NCI-H2107 treated with DMSO at 0.1 percent for 48 hours (cell line): ENCODE measurements around the gene PACS2.

ENCODE experiments used
- DNase-seq: peaks from one replicate; lab custom pipeline; 2025; ENCODE audit not compliant: unreplicated experiment; lab: John Stamatoyannopoulos, UW

PACS2 gene

GRCh38 chr14:105436891-105437722 lies 122.6 kb downstream of the PACS2 start:
- no peak for DNase-seq

- DNase-seq, result no peak
These were observed 123.4 kb downstream of the PACS2 start for GRCh38 chr14:105437723-105438500.

DNA sequence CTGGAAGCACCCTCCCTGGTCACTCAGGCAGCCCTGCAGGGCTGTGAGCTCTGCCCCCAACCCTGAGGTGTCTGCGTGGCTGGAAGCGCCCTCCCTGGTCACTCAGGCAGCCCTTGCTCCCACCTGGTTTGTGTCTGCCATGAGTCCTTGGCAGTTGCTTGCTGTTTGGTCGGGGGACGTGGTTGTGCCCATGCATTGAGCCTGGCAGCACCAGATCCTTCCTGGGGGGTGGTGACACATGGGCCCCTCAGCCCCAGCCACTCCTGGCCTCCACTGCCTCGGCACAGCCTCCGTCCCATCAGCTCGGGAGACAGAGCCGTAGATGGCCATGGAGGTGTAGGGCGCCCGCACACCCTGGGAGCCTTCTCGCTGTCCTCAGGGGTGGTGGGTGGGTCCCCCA lies 124.6 kb downstream of the PACS2 start:
- DNase-seq, result no peak

DNA sequence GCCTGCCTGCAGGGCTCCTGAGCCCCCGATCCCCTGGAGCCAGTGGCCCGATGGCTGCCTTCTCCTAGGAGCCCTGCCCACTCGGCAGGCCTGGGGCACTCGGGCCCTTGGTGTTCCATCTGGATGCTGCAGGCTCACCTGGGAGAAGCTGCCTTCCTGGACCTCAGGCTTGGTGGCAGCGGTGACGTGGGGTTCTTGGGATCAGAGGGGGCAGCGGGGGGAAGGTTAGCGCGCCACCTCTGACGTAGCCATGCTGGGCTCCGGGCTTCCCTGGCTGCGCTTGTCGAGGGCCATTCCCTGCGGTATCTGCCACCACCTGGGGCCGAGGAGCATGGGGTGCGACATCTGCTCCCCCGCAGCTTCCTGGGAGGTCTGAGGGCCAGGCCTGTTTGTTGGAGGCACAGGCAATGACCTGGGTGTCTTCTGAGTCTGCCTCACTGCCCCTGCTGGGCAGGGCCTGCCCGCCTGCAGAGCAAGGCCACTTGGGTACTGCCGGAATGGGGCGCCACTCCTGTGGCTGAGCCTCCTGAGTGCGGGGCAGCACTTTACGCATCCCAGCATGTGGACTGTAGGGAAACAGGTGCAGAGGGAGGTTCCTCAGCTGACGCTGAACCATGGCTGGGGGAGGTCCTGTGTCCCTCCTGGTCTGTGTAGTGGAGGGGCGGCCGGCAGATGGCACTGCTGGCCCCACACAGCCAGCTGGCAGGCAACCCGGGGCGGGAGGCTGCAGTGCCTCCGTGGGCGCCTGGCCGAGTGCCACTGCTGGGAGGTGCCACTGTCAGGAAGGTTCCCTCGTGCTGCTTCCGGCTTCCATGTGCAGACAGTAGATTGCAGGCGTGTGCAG lies 125.4 kb downstream of the PACS2 start:
- DNase-seq, result no peak

GRCh38 chr14:105440554-105440900 lies 126.0 kb downstream of the PACS2 start:
- DNase-seq, result no peak

- DNase-seq, result no peak
These were observed 126.4 kb downstream of the PACS2 start for GRCh38 chr14:105440992-105441391.

GRCh38 chr14:105442125-105442524 lies 127.6 kb downstream of the PACS2 start:
- DNase-seq, result no peak

DNA sequence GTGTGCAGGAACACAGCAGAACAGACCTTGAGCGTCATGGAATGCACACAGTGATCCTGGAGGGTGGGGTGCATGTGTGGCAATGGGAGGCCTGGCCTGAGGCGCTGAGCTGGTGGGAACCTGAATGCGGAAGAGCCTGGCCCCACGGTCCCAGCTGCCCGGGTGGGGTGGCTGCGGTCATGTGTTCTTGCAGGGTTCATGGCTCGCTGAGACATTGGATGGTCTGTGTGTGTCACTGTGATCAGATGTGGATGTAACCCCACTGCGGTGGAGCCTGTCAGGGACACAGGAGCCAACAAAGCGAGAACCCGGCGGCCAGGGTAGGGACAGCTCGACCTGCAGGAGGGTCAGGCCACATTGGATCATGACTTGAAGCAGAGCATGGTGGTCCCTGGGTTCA lies 128.3 kb downstream of the PACS2 start:
- no peak for DNase-seq

GRCh38 chr14:105444859-105445258 lies 130.3 kb downstream of the PACS2 start:
- DNase-seq, result no peak

GRCh38 chr14:105445290-105445689 lies 130.7 kb downstream of the PACS2 start:
- no peak for DNase-seq

- no peak for DNase-seq
These were observed 131.6 kb downstream of the PACS2 start for GRCh38 chr14:105445901-105446845.

DNA sequence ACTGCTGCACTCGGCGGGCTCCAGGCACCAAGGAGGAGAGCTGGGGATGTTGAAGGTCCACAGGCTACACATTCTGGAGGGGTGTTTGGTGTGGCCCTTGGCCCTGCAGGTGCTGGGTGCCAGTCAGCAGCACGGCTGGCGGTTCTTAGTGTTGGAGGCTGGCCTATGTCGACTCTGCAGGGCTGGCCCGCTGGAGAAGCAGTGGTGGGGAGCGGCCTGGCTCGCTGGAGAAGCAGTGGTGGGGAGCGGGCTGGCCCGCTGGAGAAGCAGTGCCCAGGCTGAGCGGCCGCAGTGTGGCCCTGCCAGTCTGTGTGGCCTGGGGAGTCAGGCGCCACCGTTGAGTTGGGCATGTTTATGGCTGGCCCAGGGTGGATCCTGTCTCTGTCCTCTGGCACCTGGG lies 132.4 kb downstream of the PACS2 start:
- DNase-seq, result no peak
